Measurements from ENCODE around the gene UBE2G1.

UBE2G1 gene

DNA sequence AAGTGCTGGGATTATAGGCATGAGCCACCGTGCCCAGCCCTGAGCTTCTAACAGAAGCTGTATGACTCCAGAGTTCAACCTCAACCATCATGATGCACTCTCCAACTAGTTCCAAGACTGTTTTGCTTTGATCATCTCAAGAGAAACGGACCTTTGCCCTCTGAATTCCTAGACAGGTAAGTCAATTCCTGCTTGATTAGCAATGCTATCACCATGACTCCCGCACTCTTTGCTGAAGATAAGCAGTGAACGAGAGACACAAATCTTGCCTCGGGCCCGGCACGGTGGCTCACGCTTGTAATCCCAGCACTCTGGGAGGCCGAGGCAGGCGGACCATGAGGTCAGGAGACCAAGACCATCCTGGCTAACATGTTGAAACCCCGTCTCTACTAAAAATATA is 124.9 kb downstream of the UBE2G1 start:
- DNase-seq: no peak

- DNase-seq: no peak
Observed at GRCh38 chr17:4236456-4236855, 130.0 kb downstream of the UBE2G1 start.

- no peak for DNase-seq
Observed at GRCh38 chr17:4235372-4236279, 130.8 kb downstream of the UBE2G1 start.

DNA sequence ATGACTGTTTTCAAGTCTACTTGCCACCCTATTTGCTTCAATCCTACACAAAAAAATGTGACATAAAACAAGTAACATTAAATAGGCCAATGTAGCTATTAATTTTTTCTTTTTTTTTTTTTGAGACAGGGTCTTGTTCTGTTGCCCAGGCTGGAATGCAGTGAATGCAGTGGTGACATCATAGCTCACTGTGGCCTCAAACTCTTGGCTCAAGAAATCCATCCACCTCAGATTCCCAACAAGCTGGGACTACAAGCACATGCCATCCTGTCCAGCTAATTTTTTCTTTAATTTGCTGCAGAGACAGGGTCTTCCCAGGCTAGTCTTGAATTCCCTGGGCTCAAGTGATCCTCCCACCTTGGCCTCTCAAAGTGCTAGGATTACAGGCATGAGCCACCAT is 132.1 kb downstream of the UBE2G1 start:
- no peak for DNase-seq

DNA sequence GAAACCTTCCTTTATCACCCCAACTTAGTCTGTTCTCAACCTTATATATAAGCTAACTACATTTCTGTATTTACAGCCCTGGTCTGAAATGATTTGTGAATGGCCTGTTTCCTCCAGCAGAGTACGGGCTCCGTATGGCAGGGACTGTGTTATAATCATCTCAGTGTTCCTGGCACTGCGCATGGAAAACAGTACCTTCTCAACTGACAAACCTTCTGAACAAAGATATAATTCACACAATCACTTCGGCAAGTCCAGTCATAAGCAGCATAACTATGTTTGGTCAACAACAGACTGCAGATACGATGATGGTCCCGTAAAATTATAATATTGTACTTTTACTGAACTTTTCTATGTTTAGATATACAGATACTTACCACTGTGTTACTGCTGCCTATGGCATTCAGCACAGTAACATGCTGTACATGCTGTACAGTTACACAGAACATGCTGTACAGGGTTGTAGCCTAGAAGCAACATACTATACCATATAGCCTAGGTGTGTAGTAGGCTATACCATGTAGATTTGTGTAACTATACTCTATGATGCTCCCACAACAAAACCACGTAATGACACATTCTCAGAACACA is 132.7 kb downstream of the UBE2G1 start:
- no peak for DNase-seq

DNA sequence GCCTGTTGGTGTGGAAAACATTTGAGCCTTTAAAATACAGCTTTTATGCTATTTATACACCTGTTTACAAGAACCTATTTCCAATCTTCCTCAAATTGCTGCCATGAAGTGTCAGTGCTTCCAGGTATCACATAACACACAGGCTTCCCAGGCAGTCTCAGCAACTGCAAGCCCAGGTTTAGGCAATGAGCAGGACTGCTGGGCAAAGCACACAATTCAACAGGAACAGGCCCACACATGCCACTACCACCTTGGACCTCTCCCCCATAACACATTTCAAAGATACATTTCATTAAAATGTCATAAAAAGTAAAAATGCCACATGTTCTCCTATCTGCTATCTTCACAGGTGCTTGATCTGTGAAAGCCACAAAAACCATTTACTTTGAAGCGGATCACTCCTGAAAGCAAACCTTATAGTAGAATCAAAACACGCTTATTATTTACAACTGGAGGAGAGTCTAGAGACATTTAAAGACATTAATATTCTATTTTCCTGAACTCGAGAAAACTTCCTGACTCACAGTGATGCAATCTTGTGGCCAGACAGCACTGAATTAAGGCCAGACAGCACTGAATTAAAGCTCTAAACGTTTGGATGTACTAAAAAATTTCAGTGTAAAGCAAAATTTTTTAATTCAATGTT is 134.2 kb downstream of the UBE2G1 start:
- DNase-seq: no peak

- DNase-seq: no peak
Observed at GRCh38 chr17:4229627-4230541, 136.6 kb downstream of the UBE2G1 start.

GRCh38 chr17:4221899-4222659 is 144.4 kb downstream of the UBE2G1 start:
- DNase-seq: no peak

GRCh38 chr17:4221163-4221562 is 145.3 kb downstream of the UBE2G1 start:
- DNase-seq: no peak

GRCh38 chr17:4220655-4221054 is 145.8 kb downstream of the UBE2G1 start:
- DNase-seq: no peak
